H9 (cell line): Measurements from ENCODE around the gene ST6GALNAC3. TPM values are rescaled to one million over a fixed set of nuclear protein-coding genes. Genes with fewer than 3 reads are reported as not detected.

ENCODE experiments used
- DNase-seq: peaks from one replicate; pipeline ENCODE4 v3.0.0-alpha.2; 2017
- H2AFZ ChIP-seq: one replicate; pipeline ENCODE4 v1.6.1; 2013; ENCODE audit warnings: mild to moderate bottlenecking, low read length, control low read depth, moderate library complexity
- H2AK5ac ChIP-seq: 2 replicates; pipeline ENCODE4 v1.6.1; 2013; ENCODE audit warnings: low read length, control low read depth, mixed read lengths; ENCODE audit not compliant: insufficient read length
- H2BK120ac ChIP-seq: one replicate; pipeline ENCODE4 v1.6.1; 2013; ENCODE audit warnings: low read depth, mild to moderate bottlenecking, low read length, control low read depth, inconsistent platforms; ENCODE audit not compliant: poor library complexity, severe bottlenecking
- H2BK12ac ChIP-seq: 2 replicates; pipeline ENCODE4 v1.6.1; 2013; ENCODE audit warnings: low read length, control low read depth, mixed read lengths, low read depth; ENCODE audit not compliant: insufficient read length
- H2BK15ac ChIP-seq: 2 replicates; pipeline ENCODE4 v1.6.1; 2013; ENCODE audit warnings: low read depth, low read length, control low read depth
- H2BK20ac ChIP-seq: one replicate; pipeline ENCODE4 v1.6.1; 2013; ENCODE audit warnings: low read depth, mild to moderate bottlenecking, low read length, control low read depth, inconsistent platforms; ENCODE audit not compliant: poor library complexity, severe bottlenecking
- H2BK5ac ChIP-seq: 2 replicates; pipeline ENCODE4 v1.6.1; 2013; ENCODE audit warnings: low read length, control low read depth, mixed read lengths; ENCODE audit not compliant: insufficient read length
- H3K14ac ChIP-seq: 2 replicates; pipeline ENCODE4 v1.6.1; 2013; ENCODE audit warnings: low read length, control low read depth; ENCODE audit not compliant: insufficient read depth
- H3K18ac ChIP-seq: 2 replicates; pipeline ENCODE4 v1.6.1; 2013; ENCODE audit warnings: low read depth, mild to moderate bottlenecking, mixed read lengths, low read length, control low read depth; ENCODE audit not compliant: insufficient read length
- H3K23ac ChIP-seq: 2 replicates; pipeline ENCODE4 v1.6.1; 2013; ENCODE audit warnings: low read length, control low read depth, mixed read lengths, low read depth; ENCODE audit not compliant: insufficient read length
- H3K23me2 ChIP-seq: 2 replicates; pipeline ENCODE4 v1.6.1; 2013; ENCODE audit warnings: low read depth, mild to moderate bottlenecking, mixed read lengths, low read length, control low read depth; ENCODE audit not compliant: insufficient read length, poor library complexity, severe bottlenecking
- H3K27ac ChIP-seq: 2 replicates; pipeline ENCODE4 v1.5.1; 2013; ENCODE audit warnings: low read length, control low read depth, mixed read lengths, low read depth; ENCODE audit not compliant: insufficient read length
- H3K27me3 ChIP-seq: 2 replicates; pipeline ENCODE4 v1.6.1; 2013; ENCODE audit warnings: low read length, control low read depth, inconsistent platforms; ENCODE audit not compliant: insufficient read depth
- H3K4ac ChIP-seq: 2 replicates; pipeline ENCODE4 v1.6.1; 2013; ENCODE audit warnings: low read depth, mild to moderate bottlenecking, control low read depth, inconsistent platforms, low read length, moderate library complexity
- H3K4me1 ChIP-seq: 2 replicates; pipeline ENCODE4 v1.6.1; 2013; ENCODE audit warnings: low read length, control low read depth, inconsistent platforms; ENCODE audit not compliant: insufficient read depth
- H3K4me2 ChIP-seq: 2 replicates; pipeline ENCODE4 v1.6.1; 2013; ENCODE audit warnings: low read length, control low read depth, mixed read lengths; ENCODE audit not compliant: insufficient read length, insufficient read depth
- H3K56ac ChIP-seq: 2 replicates; pipeline ENCODE4 v1.6.1; 2013; ENCODE audit warnings: low read depth, mild to moderate bottlenecking, mixed read lengths, low read length, control low read depth; ENCODE audit not compliant: insufficient read length
- H3K79me1 ChIP-seq: 2 replicates; pipeline ENCODE4 v1.6.1; 2013; ENCODE audit warnings: low read depth, mild to moderate bottlenecking, moderate library complexity, low read length, control low read depth, inconsistent platforms; ENCODE audit not compliant: insufficient read depth, poor library complexity, severe bottlenecking
- H3K79me2 ChIP-seq: 2 replicates; pipeline ENCODE4 v1.6.1; 2013; ENCODE audit warnings: low read length, control low read depth, inconsistent platforms; ENCODE audit not compliant: insufficient read depth
- H3K9ac ChIP-seq: 2 replicates; pipeline ENCODE4 v1.6.1; 2013; ENCODE audit warnings: low read length, control low read depth, mixed read lengths; ENCODE audit not compliant: insufficient read length; ENCODE audit errors: extremely low read depth
- H3K9me3 ChIP-seq: one replicate; pipeline ENCODE4 v1.6.1; 2013; ENCODE audit warnings: low read depth, low read length, inconsistent platforms; ENCODE audit not compliant: control insufficient read depth
- H3T11ph ChIP-seq: one replicate; pipeline ENCODE4 v1.6.1; 2013; ENCODE audit warnings: mild to moderate bottlenecking, low read length, control low read depth, inconsistent platforms
- H4K20me1 ChIP-seq: one replicate; pipeline ENCODE4 v1.6.1; 2013; ENCODE audit not compliant: control insufficient read depth, insufficient read length, insufficient read depth
- H4K5ac ChIP-seq: 2 replicates; pipeline ENCODE4 v1.6.1; 2013; ENCODE audit warnings: low read depth, mild to moderate bottlenecking, mixed read lengths, low read length, control low read depth; ENCODE audit not compliant: insufficient read length
- H4K8ac ChIP-seq: replicated peaks from 2 replicates; pipeline ENCODE4 v1.6.1; 2013; ENCODE audit warnings: low read length, control low read depth, mixed read lengths, low read depth; ENCODE audit not compliant: insufficient read length
- H4K91ac ChIP-seq: 2 replicates; pipeline ENCODE4 v1.6.1; 2013; ENCODE audit warnings: low read depth, mild to moderate bottlenecking, moderate library complexity, mixed read lengths, low read length, control low read depth; ENCODE audit not compliant: insufficient read length
- H3K27ac Mint-ChIP-seq, 3 experiments: 2 replicates in 2 of 3; 3 replicates in 1 of 3; pipeline ENCODE4 v1.8.0; 2020 to 2021; ENCODE audit warnings: mixed read lengths in 3 of 3, mild to moderate bottlenecking in 1 of 3, moderate library complexity in 1 of 3
- H3K27me3 Mint-ChIP-seq: 2 replicates; pipeline ENCODE4 v1.8.0; 2021; ENCODE audit warnings: low read depth, mild to moderate bottlenecking, moderate library complexity, mixed read lengths
- H3K36me3 Mint-ChIP-seq, 3 experiments: 2 replicates in 2 of 3; 3 replicates in 1 of 3; pipeline ENCODE4 v1.8.0; 2020 to 2021; ENCODE audit warnings: low read depth in 3 of 3, mixed read lengths in 3 of 3; ENCODE audit not compliant: insufficient read depth in 1 of 3
- H3K4me1 Mint-ChIP-seq, 2 experiments: 2 replicates each; pipeline ENCODE4 v1.8.0; 2020; ENCODE audit warnings: mixed read lengths in 2 of 2
- H3K4me3 Mint-ChIP-seq, 2 experiments: 2 replicates in 1 of 2; 3 replicates in 1 of 2; pipeline ENCODE4 v1.8.0; 2020 to 2021; ENCODE audit warnings: mild to moderate bottlenecking in 2 of 2, mixed read lengths in 2 of 2, moderate library complexity in 1 of 2
- H3K9me3 Mint-ChIP-seq, 2 experiments: 2 replicates in 1 of 2; 3 replicates in 1 of 2; pipeline ENCODE4 v1.8.0; 2020; ENCODE audit warnings: mild to moderate bottlenecking in 2 of 2, mixed read lengths in 2 of 2, moderate library complexity in 1 of 2
- CTCF ChIP-seq: fragments of 200-600 bp; sonication (generic); conservative IDR thresholded peaks from 3 replicates; pipeline ENCODE4 v1.8.0; 2021; ENCODE audit warnings: antibody characterized with exemption, mild to moderate bottlenecking
- WGBS: extraction: QIAGEN DNeasy Blood & Tissue Kit; methylation state at CpG from one replicate; pipeline ENCODE4 v1.1.7; 2013; ENCODE audit warnings: missing lambda C conversion rate, low lambda C conversion rate, mixed read lengths; ENCODE audit not compliant: insufficient read length; ENCODE audit errors: extremely low coverage; 5-methylcytosine and 5-hydroxymethylcytosine counted together
- total RNA-seq: library from RNA; stranded (reverse); gene quantifications from 2 replicates; pipeline ENCODE4 v1.2.1, GENCODE V29; 2021

Gene ST6GALNAC3
- total RNA-seq, 1 experiment from 2014 or later = 11.2 TPM

- Histone ChIP-seq H3K9me3 (no peaks in the 10 kb centered on the region), H3K23me2 (no peaks in the 10 kb centered on the region), H2BK12ac (no peak overlapping the region), H4K8ac (no peak overlapping the region), H3K79me2 (no peaks in the 10 kb centered on the region), H3K56ac (no peak overlapping the region), H3K23ac (no peak overlapping the region), H3K4me1 (peaks cover 3% of the 10 kb centered on the region; the same call in 1 of the 2 replicates), H2BK15ac (no peak overlapping the region), H3K4me2 (no peak overlapping the region), H3K14ac (no peak overlapping the region), H4K20me1 (no peaks in the 10 kb centered on the region), H2BK5ac (no peak overlapping the region), H2AFZ (no peak overlapping the region), H3K4ac (no peak overlapping the region), H2AK5ac (no peak overlapping the region), H3K27me3 (no peaks in the 10 kb centered on the region), H3K9ac (no peak overlapping the region), H3T11ph (no peak overlapping the region), H4K91ac (no peak overlapping the region), H2BK120ac (no peak overlapping the region), H2BK20ac (no peak overlapping the region), H4K5ac (no peak overlapping the region), H3K27ac (no peak overlapping the region), H3K79me1 (no peaks in the 10 kb centered on the region), H3K18ac (no peak overlapping the region)
- TF ChIP-seq CTCF = no peak
- Mint-ChIP-seq H3K4me3 (no peak overlapping the region), H3K9me3 (no peaks in the 10 kb centered on the region), H3K27ac (peak overlapping the region in 1 of 3 experiments; percentile 9; a peak in 1 of 7 replicates), H3K4me1 (peaks cover 5 to 6% of the 10 kb centered on the region in 2 experiments), H3K36me3 (no peaks in the 10 kb centered on the region), H3K27me3 (no peaks in the 10 kb centered on the region)
- no peak for DNase-seq
- WGBS = no CpG with 5 or more reads among the region's 10 CpGs
Measured at GRCh38 chr1:76425201-76426145, 350.9 kb downstream of the ST6GALNAC3 start.
